ENCODE results near the gene C10orf88. TPM values are rescaled to one million over a fixed set of nuclear protein-coding genes. Genes with fewer than 3 reads are reported as not detected.
A peak's percentile ranks its signal among the peaks of the same experiment; 100 is the strongest.
"Not testable (repeated sequence)": the region's sequence is repeated elsewhere in the genome, so short reads cannot be mapped to it uniquely, and the experiment has no call there.

Gene C10orf88
- total RNA-seq, 5 donors from 2014 or later (not counting 1 experiment from before 2014, with no cell fraction given): 7.1 to 13.2 (median 11.5) TPM

GRCh38 chr10:122915700-122916099 is 38.3 kb downstream of the C10orf88 start:
- no peaks in the 10 kb centered on the region for H3K4me1 Mint-ChIP-seq
- no peaks in the 10 kb centered on the region for H3K9me3 ChIP-seq

GRCh38 chr10:122911889-122912484 is 42.0 kb downstream of the C10orf88 start:
- Mint-ChIP-seq H3K4me1 (no peaks in the 10 kb centered on the region), H3K27me3 (peaks cover 11 to 17% of the 10 kb centered on the region in 2 donors), H3K4me3 (no peak overlapping the region), H3K27ac (no peak overlapping the region), H3K36me3 (no peaks in the 10 kb centered on the region), H3K9me3 (peaks cover 0 to 3% (median 0%) of the 10 kb centered on the region in 3 donors)
- H3K4me1 ChIP-seq (ENCODE audit: control insufficient read depth in 1 of 2, extremely low read depth in 1 of 2, insufficient read depth in 2 of 2, low read length in 2 of 2): no peaks in the 10 kb centered on the region
- peaks cover 0 to 22% of the 10 kb centered on the region in 2 experiments for H3K27me3 ChIP-seq (replicated peaks in 1 of 2; ENCODE audit: control insufficient read depth in 2 of 2, extremely low read depth in 1 of 2, insufficient read depth in 2 of 2, low read length in 1 of 2)
- CTCF ChIA-PET: no interaction called here
- POLR2A ChIA-PET: no interaction called here
- no peaks in the 10 kb centered on the region for H3K36me3 ChIP-seq (ENCODE audit: control insufficient read depth in 2 of 2, extremely low read depth in 1 of 2, insufficient read depth in 1 of 2, low read length in 1 of 2)
- DNase-seq (peak in 31 of 35 experiments; percentile 10 to 63 (median 43)), ATAC-seq (replicated peaks in 1 of 4) (peak in 3 of 4 experiments; percentile 44 to 69 (median 66))
- 23% methylated on average over 5 of the region's 5 CpGs for WGBS (ENCODE audit: insufficient coverage)
- no peak overlapping the region for H3K27ac ChIP-seq (ENCODE audit: low read length)
- H3K4me3 ChIP-seq (ENCODE audit: control insufficient read depth in 1 of 2, extremely low read depth in 1 of 2, low read length in 1 of 2): no peak overlapping the region
- no peaks in the 10 kb centered on the region for H3K9me3 ChIP-seq

More at GRCh38 chr10:122915700-122916099, 38.3 kb downstream of the C10orf88 start:
- Mint-ChIP-seq H3K4me3 (no peak overlapping the region), H3K36me3 (no peaks in the 10 kb centered on the region), H3K27ac (no peak overlapping the region), H3K9me3 (peaks cover 0 to 3% (median 0%) of the 10 kb centered on the region in 3 donors), H3K27me3 (peaks cover 7 to 10% of the 10 kb centered on the region in 2 donors)
- 100% methylated on average over 1 of the region's 2 CpGs for WGBS (ENCODE audit: insufficient coverage)
- H3K27me3 ChIP-seq (replicated peaks in 1 of 2; ENCODE audit: control insufficient read depth in 2 of 2, extremely low read depth in 1 of 2, insufficient read depth in 2 of 2, low read length in 1 of 2): peaks cover 0 to 27% of the 10 kb centered on the region in 2 experiments
- H3K27ac ChIP-seq (ENCODE audit: low read length): no peak overlapping the region
- no peaks in the 10 kb centered on the region for H3K36me3 ChIP-seq (ENCODE audit: control insufficient read depth in 2 of 2, extremely low read depth in 1 of 2, insufficient read depth in 1 of 2, low read length in 1 of 2)
- ChIA-PET POLR2A (no interaction called here), CTCF (no interaction called here)
- H3K4me1 ChIP-seq (ENCODE audit: control insufficient read depth in 1 of 2, extremely low read depth in 1 of 2, insufficient read depth in 2 of 2, low read length in 2 of 2): no peaks in the 10 kb centered on the region
- no peak for ATAC-seq (replicated peaks in 1 of 4)
- H3K4me3 ChIP-seq (ENCODE audit: control insufficient read depth in 1 of 2, extremely low read depth in 1 of 2, low read length in 1 of 2): no peak overlapping the region
- no peak for DNase-seq

GRCh38 chr10:122910310-122910709 is 43.7 kb downstream of the C10orf88 start, which contains the start of gene FAM24A:
Gene FAM24A (plus strand): TSS chr10:122910610. CDS start chr10:122911635, 1,025 bp downstream.
- Histone ChIP-seq H3K9me3 (no peaks in the 10 kb centered on the region), H3K27me3 (replicated peaks in 1 of 2; ENCODE audit: control insufficient read depth in 2 of 2, extremely low read depth in 1 of 2, insufficient read depth in 2 of 2, low read length in 1 of 2) (peaks cover 0 to 11% of the 10 kb centered on the region in 2 experiments), H3K4me1 (ENCODE audit: control insufficient read depth in 1 of 2, extremely low read depth in 1 of 2, insufficient read depth in 2 of 2, low read length in 2 of 2) (no peaks in the 10 kb centered on the region), H3K4me3 (ENCODE audit: control insufficient read depth in 1 of 2, extremely low read depth in 1 of 2, low read length in 1 of 2) (no peak within 1 kb of the TSS), H3K36me3 (ENCODE audit: control insufficient read depth in 2 of 2, extremely low read depth in 1 of 2, insufficient read depth in 1 of 2, low read length in 1 of 2) (no peaks in the 10 kb centered on the region), H3K27ac (ENCODE audit: low read length) (no peak within 1 kb of the TSS)
- Mint-ChIP-seq H3K9me3 (no peaks in the 10 kb centered on the region), H3K4me1 (no peaks in the 10 kb centered on the region), H3K27ac (no peak within 1 kb of the TSS), H3K27me3 (peaks cover 4 to 15% of the 10 kb centered on the region in 2 donors), H3K36me3 (no peaks in the 10 kb centered on the region), H3K4me3 (no peak within 1 kb of the TSS)
- no peak for ATAC-seq (replicated peaks in 1 of 4)
- no peak for DNase-seq
- POLR2A ChIA-PET: no interaction called here
- whole genome bisulfite sequencing (ENCODE audit: insufficient coverage): 57% methylated on average over 1 of the region's 1 CpG
- CTCF ChIA-PET: no interaction called here

- POLR2A ChIA-PET; H3K4me1 ChIP-seq (ENCODE audit: control insufficient read depth in 1 of 2, extremely low read depth in 1 of 2, insufficient read depth in 2 of 2, low read length in 2 of 2); H3K9me3 ChIP-seq; DNase-seq; H3K4me3 Mint-ChIP-seq; CTCF ChIA-PET; H3K4me3 ChIP-seq (ENCODE audit: control insufficient read depth in 1 of 2, extremely low read depth in 1 of 2, low read length in 1 of 2); H3K36me3 Mint-ChIP-seq; H3K27me3 ChIP-seq (replicated peaks in 1 of 2; ENCODE audit: control insufficient read depth in 2 of 2, extremely low read depth in 1 of 2, insufficient read depth in 2 of 2, low read length in 1 of 2); H3K36me3 ChIP-seq (ENCODE audit: control insufficient read depth in 2 of 2, extremely low read depth in 1 of 2, insufficient read depth in 1 of 2, low read length in 1 of 2); H3K27ac ChIP-seq (ENCODE audit: low read length); H3K27ac Mint-ChIP-seq; H3K4me1 Mint-ChIP-seq; ATAC-seq (replicated peaks in 1 of 4): not testable (repeated sequence)
- WGBS (ENCODE audit: insufficient coverage): no CpG with 5 or more reads among the region's 4 CpGs
- Mint-ChIP-seq H3K9me3 (peaks cover 16 to 26% (median 16%) of the 10 kb centered on the region in 3 donors), H3K27me3 (peaks cover 28 to 34% of the 10 kb centered on the region in 2 donors)
Observed at GRCh38 chr10:122903861-122904260, 50.2 kb downstream of the C10orf88 start.

GRCh38 chr10:122894261-122894944 is 59.6 kb downstream of the C10orf88 start:
- DNase-seq (no peak), ATAC-seq (replicated peaks in 1 of 4) (no peak)
- no peaks in the 10 kb centered on the region for H3K36me3 ChIP-seq (ENCODE audit: control insufficient read depth in 2 of 2, extremely low read depth in 1 of 2, insufficient read depth in 1 of 2, low read length in 1 of 2)
- no peaks in the 10 kb centered on the region for H3K4me1 ChIP-seq (ENCODE audit: control insufficient read depth in 1 of 2, extremely low read depth in 1 of 2, insufficient read depth in 2 of 2, low read length in 2 of 2)
- POLR2A ChIA-PET: no interaction called here
- Mint-ChIP-seq H3K27ac (no peak overlapping the region), H3K9me3 (no peaks in the 10 kb centered on the region), H3K4me3 (no peak overlapping the region), H3K27me3 (no peaks in the 10 kb centered on the region), H3K4me1 (no peaks in the 10 kb centered on the region), H3K36me3 (peaks cover 7% of the 10 kb centered on the region)
- H3K9me3 ChIP-seq: no peaks in the 10 kb centered on the region
- H3K4me3 ChIP-seq (ENCODE audit: control insufficient read depth in 1 of 2, extremely low read depth in 1 of 2, low read length in 1 of 2): no peak overlapping the region
- H3K27me3 ChIP-seq (replicated peaks in 1 of 2; ENCODE audit: control insufficient read depth in 2 of 2, extremely low read depth in 1 of 2, insufficient read depth in 2 of 2, low read length in 1 of 2): no peaks in the 10 kb centered on the region
- WGBS (ENCODE audit: insufficient coverage): 100% methylated on average over 1 of the region's 5 CpGs
- no peak overlapping the region for H3K27ac ChIP-seq (ENCODE audit: low read length)
- CTCF ChIA-PET: interaction anchor here (0.5 to 0.7 kb wide), 3 partner anchors 86 to 1391 kb away, joined by 3 to 9 read pairs (median 4); partner anchors contain the start of gene PSTK (in 1 of the 2)

- Histone ChIP-seq H3K36me3 (ENCODE audit: control insufficient read depth in 2 of 2, extremely low read depth in 1 of 2, insufficient read depth in 1 of 2, low read length in 1 of 2) (no peaks in the 10 kb centered on the region), H3K4me3 (ENCODE audit: control insufficient read depth in 1 of 2, extremely low read depth in 1 of 2, low read length in 1 of 2) (no peak overlapping the region), H3K27ac (ENCODE audit: low read length) (no peak overlapping the region), H3K9me3 (no peaks in the 10 kb centered on the region), H3K27me3 (replicated peaks in 1 of 2; ENCODE audit: control insufficient read depth in 2 of 2, extremely low read depth in 1 of 2, insufficient read depth in 2 of 2, low read length in 1 of 2) (no peaks in the 10 kb centered on the region), H3K4me1 (ENCODE audit: control insufficient read depth in 1 of 2, extremely low read depth in 1 of 2, insufficient read depth in 2 of 2, low read length in 2 of 2) (peaks cover 3 to 8% of the 10 kb centered on the region in 2 experiments)
- Mint-ChIP-seq H3K27ac (no peak overlapping the region), H3K4me3 (no peak overlapping the region), H3K4me1 (peaks cover 12 to 16% (median 15%) of the 10 kb centered on the region in 3 donors), H3K9me3 (no peaks in the 10 kb centered on the region), H3K27me3 (no peaks in the 10 kb centered on the region), H3K36me3 (peaks cover 25% of the 10 kb centered on the region)
- POLR2A ChIA-PET: no interaction called here
- no CpG with 5 or more reads among the region's 1 CpG for WGBS (ENCODE audit: insufficient coverage)
- ATAC-seq (replicated peaks in 1 of 4): no peak
- no peak for DNase-seq
- CTCF ChIA-PET: no interaction called here
Observed at GRCh38 chr10:122884166-122884565, 69.9 kb downstream of the C10orf88 start.

Data from T-cell (primary cell).